Psoas muscle (tissue), 8 donors: ENCODE measurements around the gene VTI1B. TPM values are rescaled to one million over a fixed set of nuclear protein-coding genes. Genes with fewer than 3 reads are reported as not detected.
A peak's percentile ranks its signal among the peaks of the same experiment; 100 is the strongest.
"Not testable (repeated sequence)": the region's sequence is repeated elsewhere in the genome, so short reads cannot be mapped to it uniquely, and the experiment has no call there.

Experiments
- ATAC-seq, 4 donors: fragments of 200-7000 bp; cut with Tn5 transposase; one replicate each; pipeline ENCODE4 v1.9.1; 2020; ENCODE audit warnings: moderate library complexity in 3 of 4, mild to moderate bottlenecking in 2 of 4
- DNase-seq, 2 donors: peaks; one replicate each; pipeline ENCODE4 v3.0.0-alpha.2; 2020
- H3K27ac ChIP-seq: fragments of 200-600 bp; one replicate; pipeline ENCODE4 v1.8.0; 2022
- H3K27me3 ChIP-seq, 3 donors: fragments of 200-600 bp in 1 of 3; one replicate each; pipeline versions ENCODE4 v1.6.1 to v1.8.0; 2013 to 2022; ENCODE audit warnings: low read length in 2 of 3, mild to moderate bottlenecking in 2 of 3, moderate library complexity in 1 of 3; ENCODE audit not compliant: insufficient read depth in 3 of 3
- H3K36me3 ChIP-seq, 2 donors: fragments of 200-600 bp in 1 of 2; one replicate each; pipeline versions ENCODE4 v1.6.1 to v1.8.0; 2013 to 2022; ENCODE audit warnings: low read depth in 1 of 2, mild to moderate bottlenecking in 1 of 2, moderate library complexity in 1 of 2; ENCODE audit not compliant: insufficient read depth in 1 of 2
- H3K4me1 ChIP-seq: fragments of 200-600 bp; one replicate; pipeline ENCODE4 v1.8.0; 2022
- H3K4me3 ChIP-seq: fragments of 200-600 bp; one replicate; pipeline ENCODE4 v1.8.0; 2022; ENCODE audit warnings: mild to moderate bottlenecking
- H3K9me3 ChIP-seq: fragments of 200-600 bp; one replicate; pipeline ENCODE4 v1.8.0; 2022
- CTCF ChIP-seq: fragments of 200-600 bp; IDR thresholded peaks from one replicate; pipeline ENCODE4 v1.8.0; 2022; ENCODE audit warnings: antibody characterized with exemption
- WGBS, 3 donors: extraction: QIAGEN DNeasy Blood & Tissue Kit; methylation state at CpG; one replicate each; pipeline versions ENCODE4 v1.1.6 to v1.1.7; 2013; 5-methylcytosine and 5-hydroxymethylcytosine counted together
- intact Hi-C, 2 donors: fragments of 100-400 bp; cut with DNase I; formaldehyde crosslinking; loops; one replicate each; pipeline versions ENCODE4 v1.11.0 to v1.14.2; 2022
- polyA plus RNA-seq, 3 donors: library from polyadenylated mRNA; stranded (reverse); fragments of 200-250 nt; gene quantifications; one replicate each; pipeline ENCODE4 v1.2.3, GENCODE V29; 2013
- total RNA-seq, 4 donors: library from RNA; stranded (reverse); fragmentation: NEBNext Ultra II Directional in 2 of 4; extraction: Animal tissue kit (Norgen Biotek cat#: 25700) in 2 of 4; gene quantifications; one replicate each; pipeline versions ENCODE4 v1.2.1 to v1.2.4, GENCODE V29; 2021 to 2023
- donor health status: healthy with polysubstance abuse.
- donor health status: DM: no; HTN: no; CAD: no; lungs with moderate emphysema.
- donor health status: Bipolar disorder and iron deficiency.
- donor health status: healthy.
- donor health status: DM: yes; HTN: yes; CAD: no.
- donor health status: DM: no; HTN: no; CAD: no.
- donor health status: DM: no; HTN: no; CAD: no.
- donor health status: DM: yes; HTN: yes; CAD: no.

Gene VTI1B
- total and polyA plus RNA-seq, 7 donors, result 61.3 to 110 (median 89.7) TPM

GRCh38 chr14:67704484-67705089 is 30.2 kb upstream of the VTI1B start:
- intact Hi-C loops, result loop anchor here (2.0 to 10.0 kb wide), 5 partner anchors 87 to 280 kb away; partner anchors contain the start of gene ARG2 (in 2 of the 2)
- 0 to 1% (median 0%) methylated on average over 3 of the region's 3 CpGs for WGBS, 3 donors
- H3K4me1 ChIP-seq, result no peaks in the 10 kb centered on the region
- peak; percentile 70 for TF ChIP-seq CTCF
- no peak overlapping the region for H3K27ac ChIP-seq
- H3K27me3 ChIP-seq, result no peaks in the 10 kb centered on the region
- H3K9me3 ChIP-seq, result no peaks in the 10 kb centered on the region
- H3K36me3 ChIP-seq, result no peaks in the 10 kb centered on the region
- no peak for DNase-seq
- no peak overlapping the region for H3K4me3 ChIP-seq
- peak; percentile 67 to 91 (median 79) for ATAC-seq

- H3K27ac ChIP-seq, result no peak overlapping the region
- no peak for ATAC-seq
- no peak for DNase-seq
- no peak overlapping the region for H3K4me3 ChIP-seq
- H3K9me3 ChIP-seq, result no peaks in the 10 kb centered on the region
- H3K36me3 ChIP-seq, result no peaks in the 10 kb centered on the region
- 52 to 56% (median 54%) methylated on average over 3 of the region's 3 CpGs for WGBS, 3 donors
- H3K4me1 ChIP-seq, result no peaks in the 10 kb centered on the region
- no peak for TF ChIP-seq CTCF
- H3K27me3 ChIP-seq, result no peaks in the 10 kb centered on the region
- intact Hi-C loops, result loop anchor here (2.0 to 10.0 kb wide), 5 partner anchors 87 to 279 kb away; partner anchors contain the start of gene ARG2 (in 2 of the 2)
These were observed 29.6 kb upstream of the VTI1B start for GRCh38 chr14:67703997-67704396.

- intact Hi-C loops, result loop anchor here (5.0 to 10.0 kb wide), 4 partner anchors 84 to 277 kb away; partner anchors contain the start of gene ARG2 (in 2 of the 2)
- not testable (repeated sequence) for H3K36me3 ChIP-seq, H3K9me3 ChIP-seq, H3K27me3 ChIP-seq, H3K27ac ChIP-seq, DNase-seq, ATAC-seq, H3K4me3 ChIP-seq, H3K4me1 ChIP-seq
- 83 to 95% (median 90%) methylated on average over 8 of the region's 8 CpGs for WGBS, 3 donors
These were observed 27.1 kb upstream of the VTI1B start, which contains the start of gene RDH12 for GRCh38 chr14:67701492-67701891. RDH12 (plus strand) TSS chr14:67701886; CDS start chr14:67722643, 20,757 bp downstream.

GRCh38 chr14:67698179-67698578 is 23.7 kb upstream of the VTI1B start:
- H3K9me3 ChIP-seq, result no peaks in the 10 kb centered on the region
- no peaks in the 10 kb centered on the region for H3K27me3 ChIP-seq
- TF ChIP-seq CTCF, result no peak
- ATAC-seq, result no peak
- intact Hi-C loops, result no loop called here
- no peak overlapping the region for H3K27ac ChIP-seq
- H3K36me3 ChIP-seq, result peaks cover 0 to 2% of the 10 kb centered on the region in 2 donors
- H3K4me3 ChIP-seq, result no peak overlapping the region
- WGBS, 3 donors, result 61 to 82% (median 71%) methylated on average over 1 of the region's 1 CpG
- no peak for DNase-seq
- H3K4me1 ChIP-seq, result peaks cover 8% of the 10 kb centered on the region

- Histone ChIP-seq H3K27ac (no peak overlapping the region), H3K4me3 (no peak overlapping the region), H3K27me3 (no peaks in the 10 kb centered on the region), H3K36me3 (peaks cover 0 to 12% of the 10 kb centered on the region in 2 donors), H3K9me3 (no peaks in the 10 kb centered on the region), H3K4me1 (peaks cover 8% of the 10 kb centered on the region)
- no peak for ATAC-seq
- no peak for TF ChIP-seq CTCF
- WGBS, 3 donors, result 59 to 74% (median 67%) methylated on average over 4 of the region's 4 CpGs
- DNase-seq, result no peak
- intact Hi-C loops, result no loop called here
These were observed 22.6 kb upstream of the VTI1B start for GRCh38 chr14:67697006-67697405.
